HUES48 (cell line): ENCODE data around the gene TBX20.
"Not testable (repeated sequence)": the region's sequence is repeated elsewhere in the genome, so short reads cannot be mapped to it uniquely, and the experiment has no call there.

ENCODE experiments used
- H3K27ac ChIP-seq: one replicate; pipeline ENCODE4 v1.7.0; 2013; ENCODE audit warnings: low read depth, low read length, inconsistent platforms
- H3K27me3 ChIP-seq: 2 replicates; pipeline ENCODE4 v1.6.1; 2013; ENCODE audit warnings: mild to moderate bottlenecking, low read length; ENCODE audit not compliant: control insufficient read depth, insufficient read depth
- H3K36me3 ChIP-seq: 2 replicates; pipeline ENCODE4 v1.6.1; 2013; ENCODE audit warnings: low read length; ENCODE audit not compliant: control insufficient read depth, insufficient read depth
- H3K4me1 ChIP-seq: 2 replicates; pipeline ENCODE4 v1.6.1; 2013; ENCODE audit warnings: mild to moderate bottlenecking, low read length; ENCODE audit not compliant: control insufficient read depth, insufficient read depth
- H3K4me3 ChIP-seq: 2 replicates; pipeline ENCODE4 v1.5.1; 2013; ENCODE audit warnings: mild to moderate bottlenecking, low read depth, low read length
- H3K9ac ChIP-seq: 2 replicates; pipeline ENCODE4 v1.6.1; 2013; ENCODE audit warnings: mild to moderate bottlenecking, low read depth, low read length, moderate library complexity
- H3K9me3 ChIP-seq: 2 replicates; pipeline ENCODE4 v1.6.1; 2013; ENCODE audit warnings: low read length; ENCODE audit not compliant: control insufficient read depth, insufficient read depth

TBX20 gene

GRCh38 chr7:35206924-35207323 lies 47.0 kb downstream of the TBX20 start:
- not testable (repeated sequence) for H3K27ac ChIP-seq, H3K9ac ChIP-seq, H3K4me3 ChIP-seq, H3K4me1 ChIP-seq, H3K36me3 ChIP-seq, H3K9me3 ChIP-seq, H3K27me3 ChIP-seq

DNA sequence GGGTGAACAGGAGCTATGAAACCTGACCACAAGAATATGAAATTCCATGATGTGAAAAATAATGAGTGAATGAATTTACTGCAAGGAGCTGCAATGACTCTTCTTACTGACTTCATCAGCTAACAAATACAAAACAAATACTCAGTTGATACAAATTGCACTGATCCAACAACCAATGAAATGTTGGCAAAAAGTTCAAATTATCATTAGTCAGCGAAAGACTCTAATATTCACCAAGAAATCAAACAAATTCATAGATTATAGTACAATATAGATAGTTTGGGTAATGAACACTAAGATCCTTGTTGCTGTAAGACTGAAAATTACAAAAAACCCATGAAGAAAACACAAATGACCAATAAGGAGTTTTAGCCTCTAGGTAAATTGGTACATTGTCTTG lies 49.0 kb downstream of the TBX20 start:
- not testable (repeated sequence) for H3K9ac ChIP-seq, H3K27me3 ChIP-seq, H3K4me3 ChIP-seq, H3K36me3 ChIP-seq, H3K4me1 ChIP-seq, H3K27ac ChIP-seq, H3K9me3 ChIP-seq

DNA sequence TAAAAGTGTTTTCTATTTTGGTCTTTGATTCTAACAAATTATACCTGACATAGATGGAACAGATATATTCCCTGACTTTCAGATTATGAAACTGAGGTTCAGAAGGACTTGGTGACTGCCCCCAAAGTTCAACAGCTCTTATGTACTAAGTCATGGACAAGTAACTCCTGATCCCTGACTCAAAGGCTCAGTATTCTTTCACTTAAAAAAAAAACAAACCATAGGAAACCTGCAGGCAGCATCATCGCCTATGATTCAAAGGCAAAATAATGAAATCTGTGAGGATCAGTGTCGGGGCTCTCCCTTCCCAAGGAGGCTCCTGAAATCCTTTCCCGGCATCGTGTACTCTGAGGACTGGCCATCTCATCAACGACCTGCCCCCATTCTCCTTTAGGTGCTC lies 49.9 kb downstream of the TBX20 start:
- H3K4me1 ChIP-seq, H3K9ac ChIP-seq, H3K27me3 ChIP-seq, H3K36me3 ChIP-seq, H3K4me3 ChIP-seq, H3K27ac ChIP-seq, H3K9me3 ChIP-seq: not testable (repeated sequence)

- not testable (repeated sequence) for H3K36me3 ChIP-seq, H3K4me3 ChIP-seq, H3K9me3 ChIP-seq, H3K9ac ChIP-seq, H3K27ac ChIP-seq, H3K4me1 ChIP-seq, H3K27me3 ChIP-seq
Measured at GRCh38 chr7:35202353-35202752, 51.5 kb downstream of the TBX20 start.

- H3K9ac ChIP-seq, H3K27me3 ChIP-seq, H3K4me3 ChIP-seq, H3K4me1 ChIP-seq, H3K9me3 ChIP-seq, H3K36me3 ChIP-seq, H3K27ac ChIP-seq: not testable (repeated sequence)
Measured at GRCh38 chr7:35200170-35200569, 53.7 kb downstream of the TBX20 start.

- H3K27me3 ChIP-seq, H3K4me3 ChIP-seq, H3K9me3 ChIP-seq, H3K4me1 ChIP-seq, H3K27ac ChIP-seq, H3K36me3 ChIP-seq, H3K9ac ChIP-seq: not testable (repeated sequence)
Measured at GRCh38 chr7:35198370-35199140, 55.3 kb downstream of the TBX20 start.

DNA sequence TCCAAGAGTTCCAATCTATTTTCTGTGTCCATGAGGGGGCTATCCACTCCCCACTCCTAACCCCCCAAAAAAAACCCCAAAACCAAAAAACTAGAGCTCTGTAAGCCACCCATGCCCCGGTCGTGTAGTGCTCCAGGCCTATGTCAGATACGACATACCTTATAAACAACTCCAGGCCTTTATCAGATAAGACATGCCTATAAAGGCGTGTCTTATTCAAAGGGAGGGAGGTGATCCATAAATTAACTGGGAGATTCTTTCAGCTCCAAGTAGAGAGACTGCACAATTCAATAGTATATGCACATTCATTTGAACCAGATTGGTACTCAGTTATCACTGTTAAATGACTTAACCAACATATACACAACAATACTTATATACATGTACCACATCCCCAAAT lies 62.3 kb downstream of the TBX20 start:
- H3K27me3 ChIP-seq, result peaks cover 19% of the 10 kb centered on the region
- not testable (repeated sequence) for H3K27ac ChIP-seq, H3K9ac ChIP-seq, H3K4me3 ChIP-seq, H3K36me3 ChIP-seq, H3K9me3 ChIP-seq, H3K4me1 ChIP-seq

DNA sequence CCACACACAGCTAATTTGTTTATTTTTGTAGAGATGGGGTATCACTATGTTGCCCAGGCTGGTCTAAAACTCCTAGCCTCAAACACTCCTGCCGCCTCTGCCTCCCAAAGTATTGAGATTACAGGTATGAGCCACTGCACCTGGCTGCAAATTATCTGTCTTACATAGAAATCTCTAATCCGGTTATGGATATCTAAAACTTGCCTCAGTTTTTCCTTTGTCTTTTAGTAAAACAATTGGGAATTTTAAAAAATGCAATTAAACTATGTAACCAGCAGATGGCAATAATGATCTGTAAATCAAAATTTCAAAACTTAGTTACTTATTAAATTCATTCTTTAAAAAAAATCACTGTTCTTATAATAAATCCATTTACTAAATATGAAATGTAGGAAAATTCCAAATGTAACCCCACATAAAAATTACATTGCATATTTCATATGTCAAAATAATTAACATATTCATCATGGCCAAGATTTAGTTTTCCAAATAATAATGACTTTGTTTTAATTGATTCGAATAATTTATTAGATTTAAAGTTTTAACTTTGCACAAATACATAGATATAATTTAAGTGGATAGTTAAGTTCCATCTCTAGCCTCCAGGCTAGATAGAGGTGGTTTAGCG lies 63.6 kb downstream of the TBX20 start:
- H3K36me3 ChIP-seq, H3K27ac ChIP-seq, H3K4me1 ChIP-seq, H3K9me3 ChIP-seq, H3K4me3 ChIP-seq, H3K9ac ChIP-seq: not testable (repeated sequence)
- peaks cover 32% of the 10 kb centered on the region for H3K27me3 ChIP-seq

GRCh38 chr7:35186751-35187150 lies 67.1 kb downstream of the TBX20 start:
- not testable (repeated sequence) for H3K9me3 ChIP-seq, H3K27ac ChIP-seq, H3K36me3 ChIP-seq, H3K9ac ChIP-seq, H3K4me1 ChIP-seq
- peaks cover 40% of the 10 kb centered on the region for H3K27me3 ChIP-seq
- H3K4me3 ChIP-seq, result peak overlapping the region; percentile 56

- peak overlapping the region; percentile 56 for H3K4me3 ChIP-seq
- H3K4me1 ChIP-seq, result no peaks in the 10 kb centered on the region
- no peaks in the 10 kb centered on the region for H3K36me3 ChIP-seq
- H3K27me3 ChIP-seq, result peaks cover 40% of the 10 kb centered on the region
- H3K9ac ChIP-seq, result no peak overlapping the region
- no peak overlapping the region for H3K27ac ChIP-seq
- H3K9me3 ChIP-seq, result no peaks in the 10 kb centered on the region
Measured at GRCh38 chr7:35185908-35186731, 67.8 kb downstream of the TBX20 start.

- not testable (repeated sequence) for H3K9me3 ChIP-seq, H3K27ac ChIP-seq, H3K9ac ChIP-seq, H3K36me3 ChIP-seq, H3K4me1 ChIP-seq
- Histone ChIP-seq H3K27me3 (peaks cover 40% of the 10 kb centered on the region), H3K4me3 (peak overlapping the region; percentile 56)
Measured at GRCh38 chr7:35185578-35185907, 68.4 kb downstream of the TBX20 start.
